ENCODE results near the gene ASCL2.

Gene ASCL2

DNA sequence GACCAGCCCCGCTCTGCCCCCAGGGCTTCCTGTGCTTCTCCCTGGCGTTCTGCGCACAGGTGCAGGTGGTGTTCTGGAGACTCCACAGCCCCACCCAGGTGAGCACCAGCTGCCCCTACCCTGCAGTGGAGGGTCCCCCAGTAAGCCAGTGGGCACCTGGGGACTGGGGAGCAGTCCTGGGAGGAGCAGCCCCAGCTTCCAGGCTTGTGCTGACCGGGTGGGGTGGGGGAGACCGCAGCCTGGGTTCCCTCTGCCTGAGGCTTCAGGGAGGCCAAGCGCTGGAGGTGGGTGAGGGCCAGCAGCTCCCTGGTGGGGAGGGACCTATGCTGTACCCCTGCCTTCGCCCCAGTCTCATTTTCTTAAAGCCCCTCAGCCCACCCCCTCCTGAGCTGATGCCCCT, 38.3 kb upstream of the ASCL2 start:
- DNase-seq (ENCODE audit: low read depth in 2 of 2), result no peak

DNA sequence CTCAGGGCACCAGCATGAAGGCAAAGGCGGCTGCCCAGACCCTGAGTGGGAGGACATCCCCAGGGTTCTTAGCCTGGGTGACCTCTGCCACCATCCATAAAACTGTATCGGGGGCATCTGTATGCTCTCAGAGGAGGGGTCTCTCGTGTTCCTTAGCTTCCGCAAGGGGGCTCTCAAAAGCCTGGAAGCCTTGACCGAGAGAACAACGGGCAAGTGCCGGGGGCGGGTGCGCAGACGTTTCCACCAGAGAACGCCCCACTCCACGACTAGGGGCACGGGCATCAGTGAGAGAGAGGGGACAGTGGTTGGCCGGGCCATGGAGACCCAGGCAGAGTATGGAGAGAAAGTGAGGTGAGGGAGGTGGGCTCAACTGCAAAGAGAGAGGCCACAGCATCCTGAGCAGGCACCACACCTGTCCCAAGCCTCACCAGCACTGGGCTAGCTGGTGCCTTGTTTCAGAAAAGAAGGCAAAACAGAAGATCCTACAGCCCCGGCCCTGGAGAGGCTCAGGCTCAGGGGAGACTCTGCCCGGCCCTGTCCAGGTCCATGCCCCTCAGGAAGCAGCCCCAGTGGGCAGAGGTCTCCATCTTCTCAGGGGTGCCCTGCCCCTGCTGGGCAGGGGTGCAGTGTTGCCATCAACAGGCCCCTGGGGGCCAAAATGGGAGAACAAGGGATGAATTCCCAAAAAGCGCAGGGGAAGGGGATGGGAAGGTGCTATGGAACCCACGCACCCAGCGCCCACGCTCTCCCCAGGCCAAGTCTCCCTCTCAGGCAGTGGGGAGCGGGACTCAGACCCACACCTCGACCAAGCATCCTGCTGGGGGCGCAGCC, 37.3 kb upstream of the ASCL2 start:
- DNase-seq (ENCODE audit: low read depth in 2 of 2), result no peak

DNA sequence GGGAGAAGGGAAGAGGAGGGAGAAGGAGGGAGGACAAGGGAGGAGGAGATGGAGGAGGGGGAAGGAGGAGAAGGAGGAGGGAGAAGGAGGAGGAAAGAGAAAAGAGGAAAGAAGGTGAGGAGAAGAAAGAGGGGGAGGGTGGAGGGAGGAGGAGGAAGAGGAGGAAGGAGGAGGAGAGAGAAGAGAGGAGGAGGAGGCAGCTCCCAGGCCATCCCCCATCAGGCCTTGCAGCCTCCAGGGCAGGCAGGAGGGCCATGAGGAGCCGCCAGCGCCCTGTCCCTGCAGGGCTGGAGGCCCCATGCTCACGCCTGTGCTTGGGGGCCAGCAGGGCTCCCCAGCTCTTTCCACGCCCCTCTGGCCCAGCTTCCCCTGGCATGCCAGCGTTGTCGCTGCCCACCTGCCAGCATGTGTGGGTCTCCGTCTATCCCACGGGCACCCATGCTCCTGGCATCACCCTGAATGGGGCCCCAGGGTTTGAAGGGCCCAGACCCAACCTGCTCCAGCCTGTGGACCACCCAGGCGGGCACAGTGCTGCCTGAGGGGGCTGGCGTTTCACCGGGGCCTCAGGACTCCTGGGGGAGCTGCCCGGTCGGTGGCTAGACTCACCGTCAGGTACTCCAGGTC, 36.6 kb upstream of the ASCL2 start:
- no peak for DNase-seq (ENCODE audit: low read depth in 2 of 2)

DNA sequence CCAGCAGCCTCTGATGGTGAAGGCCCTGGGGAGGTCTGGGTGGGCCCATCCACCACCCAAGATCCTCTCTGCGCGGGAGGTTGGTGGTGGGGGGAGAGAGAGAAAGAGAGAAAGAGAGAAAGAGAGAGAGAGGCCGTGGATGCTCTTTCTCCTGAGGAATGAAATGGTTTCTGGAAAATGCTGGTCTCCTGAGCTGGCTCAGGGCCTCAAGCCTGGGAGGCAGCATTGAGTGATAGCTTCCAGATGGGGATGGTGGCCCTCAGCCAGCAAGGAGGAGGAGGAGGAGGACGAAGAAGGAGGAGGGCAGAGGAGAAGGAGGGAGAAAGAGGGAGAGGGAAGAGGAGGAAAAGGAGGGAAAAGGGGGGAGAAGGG, 36.0 kb upstream of the ASCL2 start:
- DNase-seq (ENCODE audit: low read depth in 2 of 2), result no peak

DNA sequence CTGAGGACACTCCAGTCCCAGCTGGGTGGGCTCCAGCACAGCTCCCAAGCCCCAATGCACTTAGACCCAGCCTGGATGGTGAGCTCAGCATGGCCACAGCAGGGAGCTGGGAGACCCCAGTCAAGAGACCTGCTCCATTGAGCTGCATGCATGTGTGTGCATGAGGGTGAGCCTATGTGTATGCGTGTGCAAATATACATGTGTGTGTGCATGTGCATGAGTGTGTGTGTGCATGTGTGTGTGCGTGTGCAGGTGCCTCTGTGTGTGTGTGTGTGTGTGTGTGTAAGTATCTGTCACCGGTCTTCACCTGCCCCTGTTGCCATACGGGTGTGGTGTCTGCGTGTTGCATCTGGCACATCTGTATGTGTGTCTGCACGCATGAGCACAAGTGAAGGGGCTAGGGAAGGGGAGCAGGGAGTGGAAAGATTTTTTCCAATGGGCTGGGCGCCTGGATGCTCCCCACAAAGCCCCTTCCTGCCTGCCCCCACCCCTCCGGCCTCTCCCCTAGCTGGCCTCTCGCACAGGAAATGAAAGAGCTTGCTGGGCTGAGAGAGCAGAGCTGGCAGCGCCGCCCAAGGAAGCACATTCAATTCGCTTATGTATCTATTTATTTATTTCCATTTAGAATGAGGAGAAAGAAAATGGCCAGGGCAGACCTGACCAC, 35.5 kb upstream of the ASCL2 start:
- DNase-seq (ENCODE audit: low read depth in 2 of 2), result no peak

DNA sequence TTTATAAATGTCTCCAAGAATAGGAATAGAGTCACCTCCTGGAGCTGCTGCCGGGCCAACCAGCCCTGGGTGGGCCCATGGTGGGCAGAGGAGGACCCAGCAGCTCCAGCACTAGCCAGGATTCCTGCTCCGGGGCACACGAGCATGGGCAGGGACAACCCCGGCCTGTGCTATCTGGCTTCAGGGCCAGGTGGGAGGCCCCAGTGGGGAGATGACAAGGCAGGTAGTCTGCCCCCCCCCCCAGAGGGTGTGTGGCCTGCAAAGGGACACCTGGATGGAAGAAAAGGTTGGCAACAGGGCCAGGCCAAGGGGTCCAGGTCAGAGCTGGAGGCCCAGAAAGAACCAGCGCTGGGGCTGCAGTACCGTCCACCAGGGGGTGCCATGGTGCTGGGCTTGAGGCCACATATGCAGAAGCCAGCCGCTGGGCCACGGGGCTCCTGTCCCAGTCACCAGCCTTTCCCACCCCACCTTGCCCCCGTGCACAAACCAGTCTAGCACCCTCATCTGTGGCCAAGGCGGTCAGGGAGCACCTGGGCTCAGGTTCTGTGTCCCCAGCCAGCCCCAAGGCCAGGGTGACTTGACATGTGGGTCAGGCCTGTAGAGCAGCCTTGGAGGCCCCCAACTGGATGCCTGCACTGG, 34.9 kb upstream of the ASCL2 start:
- DNase-seq (ENCODE audit: low read depth in 2 of 2), result peak; percentile 81 to 88

DNA sequence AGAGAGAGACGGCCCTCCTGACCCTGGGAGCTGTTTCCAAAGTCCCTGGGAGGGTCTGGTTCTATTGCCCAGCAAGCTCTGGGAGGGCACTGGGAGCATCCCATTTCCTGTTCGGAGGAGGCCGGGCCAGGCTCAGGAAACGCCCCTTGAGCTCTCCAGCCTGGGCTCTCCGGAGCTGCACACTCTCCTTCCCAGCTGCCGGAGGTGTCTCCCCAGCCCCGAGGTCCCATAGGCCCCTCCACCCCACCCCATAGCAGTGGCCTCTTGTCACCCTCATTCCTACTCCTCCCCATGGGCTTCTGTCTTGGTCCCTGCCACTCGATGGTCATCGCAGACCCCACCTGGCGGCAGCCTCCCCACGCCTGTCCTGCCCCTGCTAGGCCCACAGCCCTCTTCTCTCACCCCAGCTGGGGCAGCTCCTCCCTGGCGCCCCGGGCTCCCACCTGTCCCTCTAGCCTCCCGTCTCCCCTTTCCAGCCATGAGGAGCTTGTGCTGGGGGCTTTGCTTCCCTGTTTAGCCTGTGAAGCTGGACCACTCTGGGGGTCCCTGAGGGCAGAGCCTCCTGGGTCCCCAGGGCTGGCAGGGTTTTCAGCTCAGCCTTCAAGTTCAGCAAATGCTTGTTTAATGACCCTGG, 34.2 kb upstream of the ASCL2 start:
- no peak for DNase-seq (ENCODE audit: low read depth in 2 of 2)

DNA sequence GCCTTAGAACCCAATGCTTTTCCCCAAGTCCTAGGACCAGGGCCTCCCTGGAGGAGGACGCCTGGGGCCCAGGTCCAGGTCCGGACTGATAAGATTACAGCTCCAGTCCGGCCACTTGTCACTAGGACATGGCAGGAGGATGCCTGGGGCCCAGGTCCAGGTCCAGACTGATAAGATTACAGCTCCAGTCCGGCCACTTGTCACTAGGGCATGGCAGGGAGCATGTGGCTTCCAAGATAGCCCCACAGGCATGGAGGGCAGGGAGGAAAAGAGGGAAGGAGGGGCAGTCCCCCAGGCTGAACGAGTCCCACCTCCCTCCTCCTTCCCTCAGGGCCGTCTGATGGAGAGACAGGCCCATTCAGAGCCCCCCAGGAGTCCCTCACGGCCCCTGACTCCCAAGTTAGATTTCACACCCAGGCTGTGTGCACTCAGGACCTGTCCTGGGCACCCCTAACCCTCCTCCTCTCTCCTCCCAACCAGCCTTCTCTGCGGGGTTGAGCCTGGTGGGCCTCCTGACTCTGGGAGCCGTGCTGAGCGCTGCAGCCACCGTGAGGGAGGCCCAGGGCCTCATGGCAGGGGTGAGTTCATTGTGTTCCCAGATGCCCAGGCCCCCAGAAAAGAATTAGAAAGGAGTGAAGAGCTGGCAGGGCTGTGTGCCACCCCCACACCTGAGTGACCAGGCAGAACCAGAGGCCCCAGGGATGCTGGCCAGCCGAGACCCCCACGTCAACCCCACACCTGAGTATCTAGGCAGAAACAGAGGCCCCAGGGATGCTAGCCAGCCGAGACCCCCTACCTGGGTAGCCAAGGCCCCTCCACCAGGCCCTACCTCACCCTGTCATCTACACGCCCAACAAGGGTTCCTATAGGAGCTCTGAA, 33.5 kb upstream of the ASCL2 start:
- no peak for DNase-seq (ENCODE audit: low read depth in 2 of 2)

DNA sequence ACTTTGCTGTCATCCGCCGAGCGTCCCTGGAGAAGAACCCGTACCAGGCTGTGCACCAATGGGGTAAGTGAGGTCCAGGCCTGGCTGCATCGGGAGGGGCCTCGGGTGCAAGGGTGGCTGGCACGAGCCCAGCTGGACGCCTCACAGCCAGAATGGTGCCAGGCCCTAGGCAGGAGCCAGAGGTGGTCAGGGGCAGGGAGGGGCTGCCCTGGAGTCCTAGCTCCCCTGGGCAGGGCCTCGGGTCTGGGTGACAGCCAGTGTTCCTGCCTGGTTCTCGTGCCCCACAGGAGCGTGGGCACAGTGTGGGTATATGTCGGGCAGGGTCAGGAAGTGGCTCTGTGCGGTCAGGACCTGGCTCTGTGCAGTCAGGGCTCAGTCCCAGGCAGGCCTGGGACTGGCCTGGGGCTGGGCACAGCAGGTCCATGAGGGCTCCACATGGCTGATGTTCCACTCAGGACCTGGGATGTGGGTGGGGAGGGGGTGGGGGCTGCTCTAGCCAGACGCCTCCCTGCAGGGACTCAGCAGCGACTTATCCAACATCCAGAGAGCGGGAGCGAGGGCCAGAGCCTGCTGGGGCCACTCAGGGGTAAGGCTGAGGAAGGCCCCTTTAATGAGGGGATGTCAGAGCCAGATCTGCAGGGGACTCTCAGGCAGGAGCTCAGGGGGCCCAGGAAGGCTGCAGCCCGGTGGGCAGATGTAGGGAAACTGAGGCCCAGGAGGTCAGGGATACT, 32.7 kb upstream of the ASCL2 start:
- no peak for DNase-seq (ENCODE audit: low read depth in 2 of 2)

DNA sequence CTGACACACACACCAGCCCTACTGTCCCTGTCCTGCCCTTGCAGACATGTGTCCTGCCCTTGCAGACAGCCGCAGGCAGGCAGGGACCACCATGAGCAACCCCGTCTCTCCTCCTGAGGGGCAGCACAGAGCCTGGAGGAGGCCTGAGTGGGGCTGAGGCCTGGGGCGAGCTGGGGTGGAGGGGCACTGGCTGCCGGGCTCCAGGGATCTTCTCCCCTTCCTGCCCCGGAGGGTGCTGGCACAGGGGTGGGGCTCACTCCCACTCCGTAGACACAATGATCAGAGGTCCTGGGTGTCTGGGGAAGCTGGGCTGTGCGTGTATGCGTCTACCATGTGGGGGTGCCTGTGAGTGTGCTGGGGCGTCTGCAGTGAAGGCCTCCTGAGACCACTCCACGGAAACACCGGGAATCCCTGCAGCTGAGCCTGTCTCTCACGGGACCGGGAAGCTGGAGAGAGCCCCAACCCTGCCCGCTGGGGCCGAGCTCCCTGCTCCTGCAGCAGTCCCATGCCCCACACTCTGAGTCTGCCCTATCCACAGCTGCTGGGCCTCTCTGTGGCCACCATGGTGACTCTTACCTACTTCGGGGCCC, 32.0 kb upstream of the ASCL2 start:
- no peak for DNase-seq (ENCODE audit: low read depth in 2 of 2)

DNA sequence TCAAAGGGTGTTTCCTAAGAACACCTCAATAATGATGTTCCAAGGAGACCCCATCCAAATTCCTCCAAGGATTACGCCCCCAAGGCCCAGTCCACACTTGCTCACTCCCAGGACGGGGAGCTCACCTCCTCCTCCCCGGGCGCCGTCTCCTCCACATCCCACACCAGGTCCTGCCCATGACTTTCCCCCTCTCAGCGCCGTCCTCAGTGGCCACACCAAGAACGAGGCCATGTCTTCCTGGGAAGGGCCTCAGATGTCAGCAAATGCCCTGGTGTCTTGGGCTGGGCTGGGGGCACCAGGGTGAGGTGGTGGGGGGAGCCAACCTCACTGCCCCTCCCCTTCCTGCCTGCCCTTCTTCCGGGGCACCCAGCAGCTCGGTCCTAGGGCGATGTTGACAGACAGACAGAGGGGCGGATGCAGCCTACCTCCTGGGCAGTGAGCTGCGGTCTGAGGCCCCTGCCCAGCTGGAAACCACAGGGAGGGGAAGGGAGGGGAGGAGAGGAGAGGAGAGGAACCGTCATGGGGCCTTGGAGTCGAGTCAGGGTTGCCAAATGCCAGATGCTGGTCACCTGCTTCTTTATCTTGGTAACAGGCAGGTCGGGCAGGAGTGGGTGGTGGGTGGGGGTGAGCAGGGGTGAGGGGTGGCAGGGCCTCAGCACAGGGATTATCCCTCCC, 31.4 kb upstream of the ASCL2 start, which contains the start of the genes C11orf21 and TSPAN32:
Gene C11orf21 (minus strand): TSS at position 288 of the 675 bp plus-strand sequence. CDS start 110 bp downstream, at position 178.
Gene TSPAN32 (plus strand): TSS at position 383 of the 675 bp plus-strand sequence. CDS start 137 bp downstream, at position 520.
- peak in 1 of 2 donors; percentile 24 for DNase-seq (ENCODE audit: low read depth in 2 of 2)

DNA sequence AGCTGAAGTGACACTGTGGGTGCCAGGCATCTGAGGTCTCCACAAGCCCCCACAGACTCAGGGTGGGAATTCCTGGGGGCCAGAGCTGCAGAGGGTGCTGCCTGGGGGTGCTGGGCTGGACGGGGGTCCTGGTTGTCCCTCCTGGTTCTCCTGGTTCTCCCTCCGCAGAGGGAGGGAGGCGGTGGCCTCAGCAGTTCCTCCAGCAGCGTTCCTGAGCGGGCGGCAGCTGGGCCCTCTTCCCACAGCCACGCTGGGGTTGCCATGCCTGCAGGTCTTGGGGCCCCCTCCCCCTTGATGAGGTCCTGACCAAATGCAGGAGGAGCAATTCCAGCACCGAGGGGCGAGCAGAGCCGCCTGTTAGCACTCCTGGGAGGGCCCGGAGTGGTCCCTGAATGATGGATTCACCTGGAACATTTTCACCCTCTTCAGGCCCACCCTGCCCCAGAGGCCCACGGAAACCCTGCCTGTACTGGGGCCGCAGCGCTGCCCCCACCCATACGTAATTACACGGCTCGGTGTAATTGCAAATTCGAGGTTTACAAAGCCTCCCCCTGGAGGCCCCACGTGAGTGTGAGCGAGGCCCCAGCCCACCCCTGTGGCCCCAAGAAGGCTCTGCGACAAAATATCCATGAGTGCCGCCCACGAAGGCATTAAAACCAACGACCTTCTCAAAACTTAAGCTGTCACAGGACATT, 30.7 kb upstream of the ASCL2 start:
- DNase-seq (ENCODE audit: low read depth in 2 of 2), result no peak

DNA sequence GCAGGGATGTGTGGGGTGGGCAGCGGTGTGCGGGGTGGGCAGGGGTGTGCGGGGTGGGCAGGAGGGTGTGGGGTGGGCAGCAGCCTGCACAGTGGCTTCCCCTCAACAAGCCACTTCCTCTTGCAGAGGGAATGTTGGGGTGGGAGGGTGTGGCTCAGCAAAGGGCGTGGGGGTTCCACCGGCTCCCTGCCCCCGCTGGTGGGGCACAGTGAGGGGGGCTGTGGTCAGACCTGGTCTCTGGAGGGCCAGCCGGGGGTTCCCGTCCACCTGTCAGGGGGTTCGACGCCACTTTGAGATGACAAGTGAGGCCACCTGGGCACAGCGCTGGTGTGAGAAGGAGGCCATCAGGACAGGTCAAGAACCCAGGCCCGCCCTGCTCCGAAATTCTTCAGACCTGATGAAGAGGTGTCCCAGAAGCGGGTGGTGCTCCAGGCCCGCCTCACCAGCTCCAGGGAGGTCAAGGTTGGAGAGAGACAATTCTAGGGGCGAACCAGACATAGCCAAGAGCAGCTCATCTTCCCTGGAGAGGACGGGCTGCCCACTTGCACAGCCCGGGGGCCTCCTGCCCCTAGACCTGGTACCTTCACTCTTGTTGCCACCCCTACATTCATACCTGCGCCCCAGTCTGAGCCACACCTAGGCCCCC, 30.0 kb upstream of the ASCL2 start:
- DNase-seq (ENCODE audit: low read depth in 2 of 2), result no peak

DNA sequence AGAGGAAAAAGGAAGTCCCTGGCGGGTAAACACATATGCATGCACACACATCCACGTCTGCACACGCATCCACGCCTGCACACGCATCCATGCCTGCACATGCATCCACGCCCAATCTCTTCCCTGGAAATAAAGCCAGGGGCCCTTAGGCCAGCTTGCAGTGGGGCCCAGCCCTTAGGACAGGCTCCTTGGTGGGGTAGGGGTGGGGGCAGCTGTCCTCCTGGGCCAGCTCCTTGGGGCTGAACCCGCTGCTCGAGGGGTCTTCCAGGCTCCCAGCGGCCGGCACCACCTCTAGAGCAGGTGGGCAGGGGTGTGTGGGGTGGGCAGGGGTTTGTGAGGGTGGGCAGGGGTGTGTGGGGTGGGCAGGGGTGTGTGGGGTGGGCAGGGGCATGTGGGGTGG, 29.4 kb upstream of the ASCL2 start:
- no peak for DNase-seq (ENCODE audit: low read depth in 2 of 2)

DNA sequence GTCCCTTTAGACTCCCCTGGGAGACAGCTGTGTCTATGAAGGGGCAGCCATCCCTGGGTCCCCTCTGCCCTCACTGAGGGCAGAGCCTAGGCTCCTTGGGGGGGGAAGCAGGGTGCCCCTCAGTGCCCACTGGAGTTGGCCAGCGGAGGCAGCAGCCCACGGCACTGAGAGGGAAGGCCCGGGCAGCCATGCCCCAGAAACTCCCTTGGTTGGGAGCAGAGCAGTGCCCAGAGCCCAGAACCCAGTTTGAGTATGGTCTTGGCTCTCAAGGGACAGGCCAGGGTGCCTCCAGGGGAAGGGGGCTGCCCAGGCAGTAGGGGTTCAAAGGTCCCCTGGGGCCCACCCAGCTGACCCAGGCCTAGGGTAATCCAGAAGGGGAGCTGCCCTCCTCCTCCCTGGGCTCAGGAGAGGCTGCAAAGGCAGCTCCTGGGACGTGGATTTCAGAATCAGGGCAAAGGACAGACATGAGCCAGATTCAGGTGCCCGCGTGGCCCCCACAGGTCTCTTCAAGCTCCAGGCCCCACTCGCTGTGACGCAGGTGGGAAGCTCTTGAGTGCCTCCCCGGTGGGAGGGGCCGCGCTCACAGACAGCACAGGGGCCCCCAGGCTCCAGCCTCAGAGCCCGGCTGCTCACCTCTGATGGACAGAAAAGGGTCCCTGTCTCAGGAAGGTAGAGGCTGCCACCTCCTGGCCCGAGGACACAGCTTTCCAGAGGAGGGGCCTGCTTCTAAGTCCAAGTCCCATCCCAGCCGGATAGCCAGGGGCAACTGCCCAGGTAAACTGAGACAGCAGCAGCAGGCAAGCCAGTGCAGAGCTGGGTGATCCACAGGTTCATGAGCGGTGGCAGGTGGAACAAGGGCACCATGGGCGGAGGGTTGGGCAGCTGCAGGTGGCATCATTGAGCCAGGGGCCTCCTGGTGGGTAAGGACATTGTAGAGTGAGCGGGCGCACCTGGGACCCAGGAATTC, 28.7 kb upstream of the ASCL2 start:
- DNase-seq (ENCODE audit: low read depth in 2 of 2), result no peak

DNA sequence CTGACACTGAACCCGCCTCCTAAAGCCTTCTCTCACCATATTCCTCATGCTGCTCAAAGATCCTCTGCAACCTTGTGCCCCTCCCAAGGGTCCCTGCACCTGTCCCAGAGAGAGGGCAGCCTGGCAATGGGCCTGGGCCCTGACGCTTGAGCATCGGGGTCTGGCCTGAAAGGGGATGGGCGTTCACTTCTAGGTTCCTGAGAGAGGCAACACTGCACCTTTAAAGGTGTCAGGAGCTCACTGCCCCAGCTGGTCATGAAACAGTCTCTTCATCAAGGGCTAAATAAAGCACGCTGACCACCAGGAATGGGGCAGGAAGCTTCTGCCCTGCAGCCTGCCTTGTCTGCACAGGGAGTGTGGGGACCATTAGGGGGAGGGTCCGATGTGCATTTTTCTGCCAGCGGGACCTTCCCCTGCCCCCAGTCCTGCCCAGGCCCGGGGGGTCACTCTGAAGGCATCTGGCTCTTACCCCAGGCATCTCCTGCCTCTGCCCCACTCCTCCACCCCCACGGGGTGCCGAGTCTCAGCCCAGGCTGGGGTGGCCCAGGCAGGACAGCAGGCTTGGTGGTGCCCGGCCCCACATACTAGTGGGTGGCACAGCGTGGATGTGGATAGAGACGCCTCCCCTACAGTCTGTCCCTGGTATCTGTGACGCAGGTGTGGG, 27.9 kb upstream of the ASCL2 start:
- DNase-seq (ENCODE audit: low read depth in 2 of 2), result no peak

Data from activated CD4-positive, alpha-beta T cell treated with anti-CD3 and anti-CD28 coated beads for 24 hours (primary cell).